Upper lobe of right lung (tissue), 1 donor: ENCODE results near the gene LAMA5. TPM values are rescaled to one million over a fixed set of nuclear protein-coding genes. Genes with fewer than 3 reads are reported as not detected.

Experiments
- ATAC-seq: fragments of 200-7000 bp; cut with Tn5 transposase; one replicate; pipeline ENCODE4 v1.9.1; 2020; ENCODE audit warnings: mild to moderate bottlenecking, moderate library complexity
- DNase-seq: peaks from one replicate; pipeline ENCODE4 v3.0.0-alpha.2; 2020
- H3K27ac ChIP-seq: fragments of 200-600 bp; one replicate; pipeline ENCODE4 v1.8.0; 2022
- H3K27me3 ChIP-seq: fragments of 200-600 bp; one replicate; pipeline ENCODE4 v1.8.0; 2022; ENCODE audit warnings: mild to moderate bottlenecking
- H3K36me3 ChIP-seq: fragments of 200-600 bp; one replicate; pipeline ENCODE4 v1.8.0; 2022
- H3K4me1 ChIP-seq: fragments of 200-600 bp; one replicate; pipeline ENCODE4 v1.8.0; 2022
- H3K4me3 ChIP-seq: fragments of 200-600 bp; one replicate; pipeline ENCODE4 v1.8.0; 2022; ENCODE audit warnings: mild to moderate bottlenecking
- H3K9me3 ChIP-seq: fragments of 200-600 bp; one replicate; pipeline ENCODE4 v1.8.0; 2022
- intact Hi-C: fragments of 100-400 bp; cut with DNase I; formaldehyde crosslinking; loops from one replicate; pipeline ENCODE4 v1.11.0; 2022
- total RNA-seq: library from RNA; stranded (reverse); fragmentation: NEBNext Ultra II Directional; extraction: Animal tissue kit (Norgen Biotek cat#: 25700); gene quantifications from one replicate; pipeline ENCODE4 v1.2.1, GENCODE V29; 2021
- TF ChIP-seq, protein P1 (sequence below): fragments of 200-600 bp; IDR thresholded peaks from one replicate; pipeline ENCODE4 v1.8.0; 2022; ENCODE audit warnings: antibody characterized with exemption
- donor health status: DM: no; HTN: yes; CAD: no; lungs with severe emphysema.

LAMA5 gene
- total RNA-seq, 1 donor from 2014 or later: 279 TPM

- ATAC-seq: no peak
Measured at GRCh38 chr20:62272200-62272599, 94.9 kb downstream of the LAMA5 start.

GRCh38 chr20:62269871-62270270 lies 97.2 kb downstream of the LAMA5 start:
- peaks cover 53% of the 10 kb centered on the region for H3K36me3 ChIP-seq
- H3K9me3 ChIP-seq: no peaks in the 10 kb centered on the region
- H3K27ac ChIP-seq: no peak overlapping the region
- no peaks in the 10 kb centered on the region for H3K4me1 ChIP-seq
- intact Hi-C loops: no loop called here
- TF ChIP-seq, protein P1, sequence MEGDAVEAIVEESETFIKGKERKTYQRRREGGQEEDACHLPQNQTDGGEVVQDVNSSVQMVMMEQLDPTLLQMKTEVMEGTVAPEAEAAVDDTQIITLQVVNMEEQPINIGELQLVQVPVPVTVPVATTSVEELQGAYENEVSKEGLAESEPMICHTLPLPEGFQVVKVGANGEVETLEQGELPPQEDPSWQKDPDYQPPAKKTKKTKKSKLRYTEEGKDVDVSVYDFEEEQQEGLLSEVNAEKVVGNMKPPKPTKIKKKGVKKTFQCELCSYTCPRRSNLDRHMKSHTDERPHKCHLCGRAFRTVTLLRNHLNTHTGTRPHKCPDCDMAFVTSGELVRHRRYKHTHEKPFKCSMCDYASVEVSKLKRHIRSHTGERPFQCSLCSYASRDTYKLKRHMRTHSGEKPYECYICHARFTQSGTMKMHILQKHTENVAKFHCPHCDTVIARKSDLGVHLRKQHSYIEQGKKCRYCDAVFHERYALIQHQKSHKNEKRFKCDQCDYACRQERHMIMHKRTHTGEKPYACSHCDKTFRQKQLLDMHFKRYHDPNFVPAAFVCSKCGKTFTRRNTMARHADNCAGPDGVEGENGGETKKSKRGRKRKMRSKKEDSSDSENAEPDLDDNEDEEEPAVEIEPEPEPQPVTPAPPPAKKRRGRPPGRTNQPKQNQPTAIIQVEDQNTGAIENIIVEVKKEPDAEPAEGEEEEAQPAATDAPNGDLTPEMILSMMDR: no peak
- no peak overlapping the region for H3K4me3 ChIP-seq
- ATAC-seq (peak; percentile 9), DNase-seq (no peak)
- H3K27me3 ChIP-seq: no peaks in the 10 kb centered on the region

More at GRCh38 chr20:62272200-62272599, 94.9 kb downstream of the LAMA5 start:
- intact Hi-C loops: no loop called here
- no peaks in the 10 kb centered on the region for H3K9me3 ChIP-seq
- TF ChIP-seq, protein P1: no peak
- H3K4me1 ChIP-seq: no peaks in the 10 kb centered on the region
- H3K27me3 ChIP-seq: no peaks in the 10 kb centered on the region
- DNase-seq: no peak
- H3K27ac ChIP-seq: no peak overlapping the region
- H3K4me3 ChIP-seq: no peak overlapping the region
- peaks cover 52% of the 10 kb centered on the region for H3K36me3 ChIP-seq

DNA sequence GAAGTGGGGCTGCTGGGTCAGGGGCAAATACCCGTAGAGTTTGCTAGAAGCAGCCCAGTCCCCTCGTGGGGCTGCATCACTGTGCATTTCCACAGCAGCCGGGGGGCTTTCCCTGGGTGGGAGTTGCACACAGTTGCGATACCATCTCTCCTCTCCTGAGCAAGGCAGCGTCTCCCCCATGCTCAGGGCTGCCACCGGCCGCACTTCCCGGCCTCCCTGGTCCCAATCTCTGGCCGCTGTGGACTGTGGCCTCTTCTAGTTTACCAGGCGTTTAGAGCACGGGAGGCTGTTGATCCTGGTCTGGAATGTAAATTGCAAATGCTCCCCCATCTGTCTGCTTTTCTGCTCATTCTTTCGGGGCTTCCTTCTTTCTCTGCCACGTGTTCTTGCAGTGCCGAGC lies 97.7 kb downstream of the LAMA5 start:
- no peaks in the 10 kb centered on the region for H3K27me3 ChIP-seq
- H3K36me3 ChIP-seq: peaks cover 54% of the 10 kb centered on the region
- DNase-seq: no peak
- TF ChIP-seq, protein P1: no peak
- no peak overlapping the region for H3K4me3 ChIP-seq
- no peaks in the 10 kb centered on the region for H3K9me3 ChIP-seq
- intact Hi-C loops: no loop called here
- H3K4me1 ChIP-seq: no peaks in the 10 kb centered on the region
- ATAC-seq: no peak
- H3K27ac ChIP-seq: no peak overlapping the region

GRCh38 chr20:62268228-62268900 lies 98.7 kb downstream of the LAMA5 start:
- Histone ChIP-seq H3K27me3 (no peaks in the 10 kb centered on the region), H3K36me3 (peaks cover 54% of the 10 kb centered on the region), H3K9me3 (no peaks in the 10 kb centered on the region), H3K4me1 (no peaks in the 10 kb centered on the region), H3K4me3 (no peak overlapping the region), H3K27ac (no peak overlapping the region)
- intact Hi-C loops: no loop called here
- ATAC-seq (no peak), DNase-seq (no peak)
- TF ChIP-seq, protein P1: no peak

GRCh38 chr20:62267543-62267942 lies 99.6 kb downstream of the LAMA5 start:
- H3K9me3 ChIP-seq: no peaks in the 10 kb centered on the region
- no peak overlapping the region for H3K27ac ChIP-seq
- no peaks in the 10 kb centered on the region for H3K27me3 ChIP-seq
- TF ChIP-seq, protein P1: no peak
- intact Hi-C loops: no loop called here
- H3K36me3 ChIP-seq: peaks cover 53% of the 10 kb centered on the region
- H3K4me1 ChIP-seq: no peaks in the 10 kb centered on the region
- no peak for DNase-seq
- no peak for ATAC-seq
- no peak overlapping the region for H3K4me3 ChIP-seq

- intact Hi-C loops: no loop called here
- H3K36me3 ChIP-seq: peaks cover 53% of the 10 kb centered on the region
- no peak for DNase-seq
Measured at GRCh38 chr20:62266851-62267250, 100.3 kb downstream of the LAMA5 start.

More at GRCh38 chr20:62266851-62267250, 100.3 kb downstream of the LAMA5 start:
- Histone ChIP-seq H3K4me1 (no peaks in the 10 kb centered on the region), H3K4me3 (no peak overlapping the region), H3K27ac (no peak overlapping the region), H3K27me3 (no peaks in the 10 kb centered on the region), H3K9me3 (no peaks in the 10 kb centered on the region)
- ATAC-seq: no peak
- TF ChIP-seq, protein P1: no peak
